Measurements from ENCODE around the gene HYI.

Gene HYI

DNA sequence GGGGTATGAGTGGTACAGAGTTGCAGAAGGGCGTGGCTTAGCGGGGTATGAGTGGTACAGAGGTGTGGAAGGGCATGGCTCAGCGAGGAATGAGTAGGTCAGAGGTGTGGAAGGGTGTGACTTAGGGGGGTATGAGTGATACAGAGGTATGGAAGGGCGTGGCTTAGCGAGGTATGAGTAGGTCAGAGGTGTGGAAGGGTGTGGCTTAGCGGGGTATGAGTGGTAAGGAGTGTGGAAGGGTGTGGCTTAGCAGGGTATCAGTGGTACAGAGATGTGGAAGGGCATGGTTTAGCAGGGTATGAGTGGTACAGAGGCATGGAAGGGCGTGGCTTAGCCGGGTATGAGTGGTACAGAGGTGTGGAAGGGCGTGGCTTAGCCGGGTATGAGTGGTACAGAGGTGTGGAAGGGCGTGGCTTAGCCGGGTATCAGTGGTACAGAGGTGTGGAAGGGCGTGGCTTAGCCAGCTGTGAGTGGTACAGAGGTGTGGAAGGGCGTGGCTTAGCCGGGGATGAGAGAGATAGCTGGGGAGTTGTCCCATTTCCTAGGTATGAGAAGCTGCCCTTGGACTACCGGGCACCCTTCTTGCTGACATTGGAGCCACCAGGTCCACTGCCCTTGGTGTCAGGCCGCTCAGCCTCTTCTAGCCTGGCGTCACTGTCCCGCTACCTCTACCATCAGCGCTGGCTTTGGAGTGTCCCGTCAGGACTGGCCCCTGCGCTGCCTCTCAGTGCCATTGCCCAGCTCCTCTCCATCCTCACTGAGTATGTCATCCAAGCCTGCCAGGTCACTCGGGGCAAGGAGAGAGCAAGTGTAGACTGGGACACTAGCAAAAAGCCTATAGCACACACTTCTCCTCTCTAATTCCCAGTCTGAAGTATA is 29.8 kb downstream of the HYI start:
- no peak for TF ChIP-seq GABPA (IDR thresholded peaks at IDR 0.05; ENCODE audit: low read depth)
- TF ChIP-seq, protein P1, sequence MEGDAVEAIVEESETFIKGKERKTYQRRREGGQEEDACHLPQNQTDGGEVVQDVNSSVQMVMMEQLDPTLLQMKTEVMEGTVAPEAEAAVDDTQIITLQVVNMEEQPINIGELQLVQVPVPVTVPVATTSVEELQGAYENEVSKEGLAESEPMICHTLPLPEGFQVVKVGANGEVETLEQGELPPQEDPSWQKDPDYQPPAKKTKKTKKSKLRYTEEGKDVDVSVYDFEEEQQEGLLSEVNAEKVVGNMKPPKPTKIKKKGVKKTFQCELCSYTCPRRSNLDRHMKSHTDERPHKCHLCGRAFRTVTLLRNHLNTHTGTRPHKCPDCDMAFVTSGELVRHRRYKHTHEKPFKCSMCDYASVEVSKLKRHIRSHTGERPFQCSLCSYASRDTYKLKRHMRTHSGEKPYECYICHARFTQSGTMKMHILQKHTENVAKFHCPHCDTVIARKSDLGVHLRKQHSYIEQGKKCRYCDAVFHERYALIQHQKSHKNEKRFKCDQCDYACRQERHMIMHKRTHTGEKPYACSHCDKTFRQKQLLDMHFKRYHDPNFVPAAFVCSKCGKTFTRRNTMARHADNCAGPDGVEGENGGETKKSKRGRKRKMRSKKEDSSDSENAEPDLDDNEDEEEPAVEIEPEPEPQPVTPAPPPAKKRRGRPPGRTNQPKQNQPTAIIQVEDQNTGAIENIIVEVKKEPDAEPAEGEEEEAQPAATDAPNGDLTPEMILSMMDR (IDR thresholded peaks at IDR 0.05; ENCODE audit: insufficient read depth, low read length) = no peak
- TF ChIP-seq POLR2AphosphoS5 (IDR thresholded peaks at IDR 0.05; ENCODE audit: low read depth) = no peak
- TF ChIP-seq, protein P2, sequence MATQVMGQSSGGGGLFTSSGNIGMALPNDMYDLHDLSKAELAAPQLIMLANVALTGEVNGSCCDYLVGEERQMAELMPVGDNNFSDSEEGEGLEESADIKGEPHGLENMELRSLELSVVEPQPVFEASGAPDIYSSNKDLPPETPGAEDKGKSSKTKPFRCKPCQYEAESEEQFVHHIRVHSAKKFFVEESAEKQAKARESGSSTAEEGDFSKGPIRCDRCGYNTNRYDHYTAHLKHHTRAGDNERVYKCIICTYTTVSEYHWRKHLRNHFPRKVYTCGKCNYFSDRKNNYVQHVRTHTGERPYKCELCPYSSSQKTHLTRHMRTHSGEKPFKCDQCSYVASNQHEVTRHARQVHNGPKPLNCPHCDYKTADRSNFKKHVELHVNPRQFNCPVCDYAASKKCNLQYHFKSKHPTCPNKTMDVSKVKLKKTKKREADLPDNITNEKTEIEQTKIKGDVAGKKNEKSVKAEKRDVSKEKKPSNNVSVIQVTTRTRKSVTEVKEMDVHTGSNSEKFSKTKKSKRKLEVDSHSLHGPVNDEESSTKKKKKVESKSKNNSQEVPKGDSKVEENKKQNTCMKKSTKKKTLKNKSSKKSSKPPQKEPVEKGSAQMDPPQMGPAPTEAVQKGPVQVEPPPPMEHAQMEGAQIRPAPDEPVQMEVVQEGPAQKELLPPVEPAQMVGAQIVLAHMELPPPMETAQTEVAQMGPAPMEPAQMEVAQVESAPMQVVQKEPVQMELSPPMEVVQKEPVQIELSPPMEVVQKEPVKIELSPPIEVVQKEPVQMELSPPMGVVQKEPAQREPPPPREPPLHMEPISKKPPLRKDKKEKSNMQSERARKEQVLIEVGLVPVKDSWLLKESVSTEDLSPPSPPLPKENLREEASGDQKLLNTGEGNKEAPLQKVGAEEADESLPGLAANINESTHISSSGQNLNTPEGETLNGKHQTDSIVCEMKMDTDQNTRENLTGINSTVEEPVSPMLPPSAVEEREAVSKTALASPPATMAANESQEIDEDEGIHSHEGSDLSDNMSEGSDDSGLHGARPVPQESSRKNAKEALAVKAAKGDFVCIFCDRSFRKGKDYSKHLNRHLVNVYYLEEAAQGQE (IDR thresholded peaks at IDR 0.05; ENCODE audit: insufficient replicate concordance, low read depth) = no peak
- TF ChIP-seq SPI1 (IDR thresholded peaks at IDR 0.05; ENCODE audit: borderline replicate concordance, low read depth) = no peak
- no peak overlapping the region for H3K4me3 ChIP-seq (replicated peaks; ENCODE audit: insufficient read depth, low read length)
- no peak for DNase-seq (ENCODE audit: low read depth in 1 of 2, low spot score in 1 of 2)
- H3K27ac ChIP-seq (replicated peaks) = no peak overlapping the region
- H3K27me3 ChIP-seq (ENCODE audit: insufficient read depth, poor library complexity, severe bottlenecking) = no peaks in the 10 kb centered on the region

DNA sequence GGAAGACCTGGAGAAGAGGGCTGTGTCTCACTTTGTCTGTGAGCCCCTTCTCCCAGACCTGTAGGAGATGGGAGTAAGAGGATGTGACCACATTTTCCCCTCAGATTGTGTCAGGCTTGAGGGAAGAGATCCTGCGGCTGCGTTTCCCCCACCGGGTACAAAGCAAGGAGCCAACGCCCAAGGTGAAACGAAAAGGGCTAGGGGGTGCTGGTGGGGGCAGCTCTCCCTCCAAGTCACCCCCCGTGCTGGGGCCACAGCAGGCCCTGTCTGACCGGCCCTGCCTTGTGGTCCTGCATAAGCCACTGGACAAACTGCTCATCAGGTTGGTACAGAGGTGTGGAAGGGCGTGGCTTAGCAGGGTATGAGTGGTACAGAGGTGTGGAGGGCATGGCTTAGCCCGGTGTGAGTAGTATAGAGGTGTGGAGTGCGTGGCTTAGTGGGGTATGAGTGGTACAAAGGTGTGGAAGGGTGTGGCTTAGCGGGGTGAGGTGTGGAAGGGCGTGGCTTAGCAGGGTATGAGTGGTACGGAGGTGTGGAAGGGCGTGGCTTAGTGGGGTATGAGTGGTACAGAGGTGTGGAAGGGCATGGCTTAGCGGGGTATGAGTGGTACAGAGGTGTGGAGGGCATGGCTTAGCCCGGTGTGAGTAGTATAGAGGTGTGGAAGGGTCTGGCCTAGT is 30.6 kb downstream of the HYI start:
- DNase-seq (ENCODE audit: low read depth in 1 of 2, low spot score in 1 of 2) = no peak
- Histone ChIP-seq H3K4me3 (replicated peaks; ENCODE audit: insufficient read depth, low read length) (no peak overlapping the region), H3K27ac (replicated peaks) (no peak overlapping the region), H3K27me3 (ENCODE audit: insufficient read depth, poor library complexity, severe bottlenecking) (no peaks in the 10 kb centered on the region)
- TF ChIP-seq GABPA (IDR thresholded peaks at IDR 0.05; ENCODE audit: low read depth) (no peak), SPI1 (IDR thresholded peaks at IDR 0.05; ENCODE audit: borderline replicate concordance, low read depth) (no peak), POLR2AphosphoS5 (IDR thresholded peaks at IDR 0.05; ENCODE audit: low read depth) (no peak)
- TF ChIP-seq, protein P1 (IDR thresholded peaks at IDR 0.05; ENCODE audit: insufficient read depth, low read length) = no peak
- TF ChIP-seq, protein P2 (IDR thresholded peaks at IDR 0.05; ENCODE audit: insufficient replicate concordance, low read depth) = no peak

DNA sequence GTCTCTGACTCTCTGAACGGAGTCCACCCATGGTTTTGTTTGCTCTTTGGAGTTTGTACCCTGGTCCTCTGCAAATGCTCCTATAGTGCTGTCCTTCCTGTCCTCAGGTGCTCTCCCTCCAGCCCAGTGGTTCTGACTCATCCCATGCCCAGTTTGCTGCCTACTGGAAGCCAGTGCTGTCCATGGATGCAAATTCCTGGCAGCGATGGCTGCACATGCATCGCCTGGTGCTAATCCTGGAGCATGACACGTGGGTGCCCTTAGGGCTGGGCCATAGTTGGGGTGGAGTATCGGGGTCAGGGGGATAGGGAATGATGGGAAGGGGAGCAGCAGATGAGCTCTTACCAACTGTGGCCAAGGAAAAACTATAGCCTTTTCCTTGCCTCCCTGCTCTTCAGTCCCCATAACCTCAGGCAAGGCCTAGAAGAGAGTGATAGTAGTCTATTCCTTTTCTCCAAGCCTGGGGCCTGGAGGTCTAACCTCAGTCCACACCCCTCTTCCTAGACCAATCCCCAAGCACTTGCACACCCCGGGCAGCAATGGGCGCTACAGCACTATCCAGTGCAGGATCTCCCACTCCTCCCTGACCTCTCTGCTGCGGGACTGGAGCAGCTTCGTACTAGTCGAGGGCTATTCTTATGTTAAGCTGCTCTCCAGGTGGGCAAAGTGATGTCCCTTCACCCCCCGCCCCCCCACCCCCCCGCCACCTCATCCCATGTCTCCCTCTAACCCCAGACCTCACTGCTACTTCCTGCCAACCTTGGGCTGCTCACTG is 31.6 kb downstream of the HYI start:
- no peak for DNase-seq (ENCODE audit: low read depth in 1 of 2, low spot score in 1 of 2)
- Histone ChIP-seq H3K27ac (replicated peaks) (no peak overlapping the region), H3K4me3 (replicated peaks; ENCODE audit: insufficient read depth, low read length) (no peak overlapping the region), H3K27me3 (ENCODE audit: insufficient read depth, poor library complexity, severe bottlenecking) (no peaks in the 10 kb centered on the region)
- TF ChIP-seq SPI1 (IDR thresholded peaks at IDR 0.05; ENCODE audit: borderline replicate concordance, low read depth) = no peak
- no peak for TF ChIP-seq GABPA (IDR thresholded peaks at IDR 0.05; ENCODE audit: low read depth)
- TF ChIP-seq, protein P2 (IDR thresholded peaks at IDR 0.05; ENCODE audit: insufficient replicate concordance, low read depth) = no peak
- no peak for TF ChIP-seq POLR2AphosphoS5 (IDR thresholded peaks at IDR 0.05; ENCODE audit: low read depth)
- TF ChIP-seq, protein P1 (IDR thresholded peaks at IDR 0.05; ENCODE audit: insufficient read depth, low read length) = no peak
